Endothelial cell of umbilical vein (primary cell): Measurements from ENCODE around the gene AATF. TPM values are rescaled to one million over a fixed set of nuclear protein-coding genes. Genes with fewer than 3 reads are reported as not detected.

ENCODE experiments used
- BruUV-seq: library from RNA; stranded (reverse); fragments of 400-500 nt; replicated peaks from 2 replicates; lab custom pipeline; 2021; lab: Mats Ljungman, UMichigan
- CTCF ChIA-PET: fragments of 300-600, 350-600 bp; sonication (Branson Sonifier 250); formaldehyde crosslinking; loops from one replicate; lab custom pipeline; 2021; ENCODE audit warnings: antibody characterized with exemption, inconsistent platforms; lab: Charles Lee
- POLR2A ChIA-PET: fragments of 300-600, 350-600 bp; sonication (Branson Sonifier 250); formaldehyde crosslinking; loops from one replicate; lab custom pipeline; 2021; ENCODE audit warnings: antibody characterized with exemption, inconsistent platforms; lab: Charles Lee
- DNase-seq: peaks from one replicate; pipeline ENCODE4 v3.0.0-alpha.2; 2011; ENCODE audit warnings: low read depth, low spot score
- FAIRE-seq: peaks from 2 replicates; lab custom pipeline; 2011; peaks lifted over from hg19 to GRCh38; lab: Jason Lieb, UNC
- H2AFZ ChIP-seq: 2 replicates; pipeline ENCODE4 v1.6.0; 2012; ENCODE audit warnings: low read depth, low read length, control low read depth, inconsistent platforms
- H3K27ac ChIP-seq: 2 replicates; pipeline ENCODE4 v1.5.1; 2011; ENCODE audit warnings: low read depth, mild to moderate bottlenecking, control low read depth, low read length, moderate library complexity; ENCODE audit not compliant: insufficient read depth
- H3K27me3 ChIP-seq, 2 experiments: 2 replicates each; pipeline versions ENCODE4 v1.6.0 to v1.6.1; 2011; ENCODE audit warnings: low read length in 2 of 2, mixed read lengths in 1 of 2; ENCODE audit not compliant: control insufficient read depth in 2 of 2, insufficient read depth in 2 of 2
- H3K36me3 ChIP-seq, 2 experiments: 2 replicates in 1 of 2; 3 replicates in 1 of 2; pipeline ENCODE4 v1.5.1; 2011; ENCODE audit warnings: low read length in 2 of 2, mild to moderate bottlenecking in 1 of 2, moderate library complexity in 1 of 2; ENCODE audit not compliant: control insufficient read depth in 2 of 2, insufficient read depth in 2 of 2; ENCODE audit errors: extremely low read depth in 1 of 2
- H3K4me1 ChIP-seq: 3 replicates; pipeline ENCODE4 v1.5.1; 2011; ENCODE audit warnings: mild to moderate bottlenecking, low read length; ENCODE audit not compliant: control insufficient read depth, insufficient read depth; ENCODE audit errors: extremely low read depth
- H3K4me2 ChIP-seq: 2 replicates; pipeline ENCODE4 v1.6.1; 2011; ENCODE audit warnings: low read length, control low read depth, mixed read lengths; ENCODE audit not compliant: insufficient read depth
- H3K4me3 ChIP-seq, 3 experiments: fragments of 200-600 bp in 1 of 3; sonication (generic), shearing (Covaris generic) in 1 of 3; replicated peaks in 1 of 3; 2 replicates each; pipeline ENCODE4 v1.5.1; 2011 to 2016; ENCODE audit warnings: control low read depth in 3 of 3, low read length in 3 of 3, mild to moderate bottlenecking in 2 of 3, inconsistent platforms in 1 of 3, low read depth in 1 of 3, moderate library complexity in 1 of 3; ENCODE audit not compliant: insufficient read depth in 1 of 3
- H3K79me2 ChIP-seq: 2 replicates; pipeline ENCODE4 v1.6.0; 2012; ENCODE audit warnings: low read length, inconsistent platforms; ENCODE audit not compliant: control insufficient read depth, insufficient read depth
- H3K9ac ChIP-seq: replicated peaks from 2 replicates; pipeline ENCODE3; 2011; ENCODE audit warnings: low read length, control low read depth; ENCODE audit not compliant: insufficient read depth; ENCODE audit errors: extremely low read depth
- H3K9me1 ChIP-seq: replicated peaks from 3 replicates; pipeline ENCODE4 v1.6.0; 2011; ENCODE audit warnings: mild to moderate bottlenecking, low read length; ENCODE audit not compliant: control insufficient read depth, insufficient read depth; ENCODE audit errors: extremely low read depth
- H3K9me3 ChIP-seq: replicated peaks from 2 replicates; pipeline ENCODE4 v1.5.1; 2012; ENCODE audit warnings: low read length, inconsistent platforms; ENCODE audit not compliant: control insufficient read depth, insufficient read depth
- H4K20me1 ChIP-seq: replicated peaks from 2 replicates; pipeline ENCODE3; 2011; ENCODE audit warnings: mild to moderate bottlenecking, low read length; ENCODE audit not compliant: control insufficient read depth, insufficient read depth; ENCODE audit errors: extremely low read depth
- EZH2 ChIP-seq: IDR thresholded peaks from 2 replicates; pipeline ENCODE4 v1.6.1; 2012; ENCODE audit warnings: borderline replicate concordance, low read depth, mild to moderate bottlenecking, moderate library complexity, low read length, inconsistent platforms; ENCODE audit not compliant: severe bottlenecking
- FOS ChIP-seq: IDR thresholded peaks from 2 replicates; pipeline ENCODE4 v1.6.1; 2011; ENCODE audit warnings: mild to moderate bottlenecking, low read length, moderate library complexity, borderline replicate concordance; ENCODE audit not compliant: insufficient read depth
- GATA2 ChIP-seq: IDR thresholded peaks from 2 replicates; pipeline ENCODE4 v1.7.0; 2011; ENCODE audit warnings: low read depth, mild to moderate bottlenecking, moderate library complexity, mixed read lengths, low read length; ENCODE audit not compliant: insufficient read length, insufficient read depth
- JUN ChIP-seq: IDR thresholded peaks from 2 replicates; pipeline ENCODE4 v1.6.1; 2011; ENCODE audit warnings: borderline replicate concordance, low read depth; ENCODE audit not compliant: insufficient read length, insufficient read depth
- MYC ChIP-seq: IDR thresholded peaks from one replicate; pipeline ENCODE4 v1.6.1; 2011; ENCODE audit warnings: mild to moderate bottlenecking, low read depth, low read length
- POLR2A ChIP-seq: IDR thresholded peaks from 2 replicates; pipeline ENCODE4 v1.6.1; 2012; ENCODE audit warnings: low read depth, mild to moderate bottlenecking, control low read depth, low read length
- POLR2AphosphoS5 ChIP-seq: IDR thresholded peaks from 2 replicates; pipeline ENCODE4 v1.6.1; 2012; ENCODE audit warnings: low read depth, mild to moderate bottlenecking, control low read depth, low read length, moderate library complexity; ENCODE audit not compliant: insufficient read depth
- dilution Hi-C: fragments of 300-500 bp; cut with MboI; formaldehyde crosslinking; loops from one replicate; pipeline ENCODE4 v1.15.0; 2019; ENCODE audit warnings: low sequenced_read_pairs; ENCODE audit not compliant: extremely low pct_ligation_motif_present
- intact Hi-C: fragments of 100-400 bp; cut with micrococcal nuclease; formaldehyde crosslinking; loops from one replicate; pipeline ENCODE4 v1.10.0; 2022
- polyA plus RNA-seq, 4 experiments: library from polyadenylated mRNA; depleted of rRNA in 3 of 4; stranded (reverse) in 3 of 4; unstranded in 1 of 4; fragments of >200 nt; gene quantifications; 2 replicates each; pipeline versions ENCODE4 v1.2.1 to v1.2.3, GENCODE V29; 2011 to 2012; ENCODE audit warnings: missing spikeins in 1 of 4
- total RNA-seq: library from RNA; stranded (reverse); gene quantifications from 2 replicates; pipeline ENCODE4 v1.2.3, GENCODE V29; 2021
- TF ChIP-seq, protein P1 (sequence below): IDR thresholded peaks from 2 replicates; pipeline ENCODE4 v1.6.1; 2011; ENCODE audit not compliant: insufficient read depth, insufficient read length
- TF ChIP-seq, protein P2 (sequence below), 2 donors: IDR thresholded peaks; 1 replicate in 1 of 2; 2 replicates in 1 of 2; pipeline ENCODE4 v1.5.1; 2011; ENCODE audit warnings: low read length in 2 of 2, mild to moderate bottlenecking in 2 of 2, moderate library complexity in 2 of 2, control low read depth in 1 of 2, inconsistent platforms in 1 of 2, low read depth in 1 of 2; ENCODE audit not compliant: insufficient read depth in 1 of 2; ENCODE audit errors: extremely low read depth in 1 of 2

Gene AATF
- total and polyA plus RNA-seq, 2 donors (not counting 3 experiments of a cell fraction or from before 2014, with no cell fraction given), result 15.7 to 47.2 TPM

DNA sequence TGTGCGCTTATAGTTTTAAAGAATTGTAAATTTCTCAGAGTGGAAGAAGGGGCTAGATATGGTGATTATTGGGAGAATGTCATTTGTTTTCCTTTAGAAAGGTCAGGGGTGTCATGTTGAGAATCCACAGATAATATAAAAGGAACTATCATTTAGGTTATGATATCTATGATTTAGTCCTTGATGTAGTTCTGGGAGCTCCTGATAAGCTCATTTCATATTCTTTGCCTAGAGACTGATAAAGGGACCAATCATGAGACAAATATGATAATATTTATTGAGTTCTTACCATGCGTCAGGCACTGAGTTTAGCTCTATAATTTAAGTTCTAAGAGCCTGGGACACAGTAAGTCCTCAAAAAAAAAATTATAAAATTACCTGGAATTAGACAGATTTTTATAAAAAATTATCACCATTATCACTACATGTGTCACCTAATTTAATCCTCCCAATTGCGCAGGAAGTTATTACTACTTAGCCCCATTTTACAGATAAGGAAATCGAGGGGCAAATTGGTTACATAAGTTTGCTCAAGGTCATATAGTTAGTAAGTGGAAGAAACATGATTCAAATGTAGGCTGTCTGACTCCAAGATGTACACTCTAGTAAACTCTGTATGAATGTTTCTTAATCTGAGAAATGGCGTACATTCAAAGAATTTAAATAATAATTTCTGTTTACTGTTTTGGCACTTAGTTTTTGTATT lies 2.5 kb downstream of the AATF start:
- dilution Hi-C loops, result no loop called here
- DNase-seq (no peak), FAIRE-seq (no peak)
- intact Hi-C loops, result no loop called here
- Histone ChIP-seq H3K9me1 (no peaks in the 10 kb centered on the region), H3K4me2 (no peak overlapping the region), H3K4me1 (peaks cover 14% of the 10 kb centered on the region), H2AFZ (no peak overlapping the region), H3K36me3 (peaks cover 2 to 9% of the 10 kb centered on the region in 2 experiments), H4K20me1 (no peaks in the 10 kb centered on the region), H3K9ac (no peak overlapping the region), H3K4me3 (no peak overlapping the region), H3K27ac (no peak overlapping the region), H3K9me3 (no peaks in the 10 kb centered on the region), H3K27me3 (peaks cover 20 to 21% of the 10 kb centered on the region in 2 experiments), H3K79me2 (peaks cover 16% of the 10 kb centered on the region)
- BruUV-seq, result no TSS peak
- ChIA-PET POLR2A (no interaction called here), CTCF (interaction anchor here (1.0 to 1.1 kb wide), 2 partner anchors 16 to 325 kb away, joined by 3 to 4 read pairs; no protein-coding TSS in a partner anchor)
- TF ChIP-seq POLR2AphosphoS5 (no peak), GATA2 (no peak), POLR2A (no peak), FOS (no peak), JUN (no peak), MYC (no peak), EZH2 (no peak)
- TF ChIP-seq, protein P1, sequence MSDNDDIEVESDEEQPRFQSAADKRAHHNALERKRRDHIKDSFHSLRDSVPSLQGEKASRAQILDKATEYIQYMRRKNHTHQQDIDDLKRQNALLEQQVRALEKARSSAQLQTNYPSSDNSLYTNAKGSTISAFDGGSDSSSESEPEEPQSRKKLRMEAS, result no peak
- TF ChIP-seq, protein P2, sequence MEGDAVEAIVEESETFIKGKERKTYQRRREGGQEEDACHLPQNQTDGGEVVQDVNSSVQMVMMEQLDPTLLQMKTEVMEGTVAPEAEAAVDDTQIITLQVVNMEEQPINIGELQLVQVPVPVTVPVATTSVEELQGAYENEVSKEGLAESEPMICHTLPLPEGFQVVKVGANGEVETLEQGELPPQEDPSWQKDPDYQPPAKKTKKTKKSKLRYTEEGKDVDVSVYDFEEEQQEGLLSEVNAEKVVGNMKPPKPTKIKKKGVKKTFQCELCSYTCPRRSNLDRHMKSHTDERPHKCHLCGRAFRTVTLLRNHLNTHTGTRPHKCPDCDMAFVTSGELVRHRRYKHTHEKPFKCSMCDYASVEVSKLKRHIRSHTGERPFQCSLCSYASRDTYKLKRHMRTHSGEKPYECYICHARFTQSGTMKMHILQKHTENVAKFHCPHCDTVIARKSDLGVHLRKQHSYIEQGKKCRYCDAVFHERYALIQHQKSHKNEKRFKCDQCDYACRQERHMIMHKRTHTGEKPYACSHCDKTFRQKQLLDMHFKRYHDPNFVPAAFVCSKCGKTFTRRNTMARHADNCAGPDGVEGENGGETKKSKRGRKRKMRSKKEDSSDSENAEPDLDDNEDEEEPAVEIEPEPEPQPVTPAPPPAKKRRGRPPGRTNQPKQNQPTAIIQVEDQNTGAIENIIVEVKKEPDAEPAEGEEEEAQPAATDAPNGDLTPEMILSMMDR (IDR thresholded peaks at IDR 0.05; ENCODE audit: extremely low read depth in 1 of 2, insufficient read depth in 1 of 2, low read depth in 1 of 2, low read length in 2 of 2), result no peak
